Spinal cord (tissue), 10 donors: Measurements from ENCODE around the gene PRAMEF13. TPM values are rescaled to one million over a fixed set of nuclear protein-coding genes. Genes with fewer than 3 reads are reported as not detected.
"Not testable (repeated sequence)": the region's sequence is repeated elsewhere in the genome, so short reads cannot be mapped to it uniquely, and the experiment has no call there.

Source experiments
- DNase-seq, 6 donors: peaks; one replicate each; pipeline versions ENCODE4 v3.0.0 to v3.0.0-alpha.2; 2013 to 2015; ENCODE audit warnings: low spot score in 6 of 6, low read depth in 4 of 6
- H3K27ac ChIP-seq: one replicate; pipeline ENCODE4 v1.5.1; 2013; ENCODE audit warnings: low read depth, low read length, control low read depth
- H3K27me3 ChIP-seq: one replicate; pipeline ENCODE4 v1.6.1; 2013; ENCODE audit warnings: low read length; ENCODE audit not compliant: control insufficient read depth, insufficient read depth
- H3K36me3 ChIP-seq: one replicate; pipeline ENCODE4 v1.6.1; 2013; ENCODE audit warnings: low read length; ENCODE audit not compliant: control insufficient read depth, insufficient read depth
- H3K4me1 ChIP-seq: one replicate; pipeline ENCODE4 v1.6.1; 2013; ENCODE audit warnings: low read length; ENCODE audit not compliant: control insufficient read depth, insufficient read depth
- H3K4me3 ChIP-seq: one replicate; pipeline ENCODE4 v1.5.1; 2013; ENCODE audit warnings: low read depth, low read length, control low read depth
- H3K9me3 ChIP-seq: one replicate; pipeline ENCODE4 v1.6.1; 2013; ENCODE audit warnings: low read length; ENCODE audit not compliant: control insufficient read depth, insufficient read depth
- WGBS: methylation state at CpG from one replicate; pipeline ENCODE4 v1.1.5; 2013; ENCODE audit warnings: missing lambda C conversion rate; ENCODE audit not compliant: insufficient coverage; 5-methylcytosine and 5-hydroxymethylcytosine counted together
- long read RNA-seq, 4 donors: transcript quantifications; one replicate each; lab custom pipeline, GENCODE V29; 2026
- polyA plus RNA-seq, 2 donors: library from polyadenylated mRNA; unstranded; fragments of 120-200 nt; gene quantifications; one replicate each; pipeline ENCODE4 v1.2.1, GENCODE V29; 2013; ENCODE audit not compliant: insufficient read length in 2 of 2
- total RNA-seq, 2 donors: library from RNA; depleted of rRNA in 1 of 2; stranded (reverse); fragments of 120-200 nt in 1 of 2; fragments of >200 nt in 1 of 2; gene quantifications; one replicate each; pipeline versions ENCODE4 v1.2.3 to v1.2.4, GENCODE V29; 2013 to 2014
- donor health status: healthy.

Gene PRAMEF13, protein sequence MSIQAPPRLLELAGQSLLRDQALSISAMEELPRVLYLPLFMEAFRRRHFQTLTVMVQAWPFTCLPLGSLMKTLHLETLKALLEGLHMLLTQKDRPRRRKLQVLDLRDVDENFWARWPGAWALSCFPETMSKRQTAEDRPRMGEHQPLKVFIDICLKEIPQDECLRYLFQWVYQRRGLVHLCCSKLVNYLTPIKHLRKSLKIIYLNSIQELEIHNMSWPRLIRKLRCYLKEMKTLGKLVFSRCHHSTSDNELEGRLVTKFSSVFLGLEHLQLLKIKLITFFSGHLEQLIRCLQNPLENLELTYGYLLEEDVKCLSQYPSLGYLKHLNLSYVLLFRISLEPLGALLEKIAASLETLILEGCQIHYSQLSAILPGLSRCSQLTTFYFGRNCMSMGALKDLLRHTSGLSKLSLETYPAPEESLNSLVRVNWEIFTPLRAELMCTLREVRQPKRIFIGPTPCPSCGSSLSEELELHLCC
- not detected for total RNA-seq
- polyA plus RNA-seq = not detected
- long read RNA-seq, donor 1 = 0 reads
- long read RNA-seq, donor 2 = 0 reads
- long read RNA-seq, donor 3 = 0 reads
- long read RNA-seq, donor 4 = 0 reads

DNA sequence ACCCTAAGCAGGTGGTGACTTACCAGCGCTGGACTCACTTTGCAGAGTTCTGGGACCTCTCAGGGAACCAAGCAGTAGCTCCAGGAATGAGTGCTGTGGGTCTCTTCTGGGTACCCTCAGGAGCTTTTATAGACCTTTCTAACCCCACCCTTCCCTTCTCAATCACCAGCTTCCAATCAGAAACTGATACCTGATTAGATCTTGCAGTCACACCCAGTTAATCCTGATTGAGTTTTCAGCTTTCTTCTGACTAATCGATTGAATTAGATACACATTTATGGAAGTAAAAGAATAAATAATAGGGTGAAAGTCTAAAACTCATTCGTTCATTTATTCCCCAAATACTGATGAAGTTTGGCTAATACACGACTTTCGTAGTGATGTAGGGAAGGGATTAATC is at the start of gene PRAMEF13:
Gene PRAMEF13 (minus strand): TSS at position 101 of the 400 bp plus-strand sequence. CDS start 1,820 bp downstream, outside the sequence.
- not testable (repeated sequence) for H3K27me3 ChIP-seq, H3K36me3 ChIP-seq, H3K27ac ChIP-seq, DNase-seq, H3K4me1 ChIP-seq, H3K9me3 ChIP-seq, H3K4me3 ChIP-seq
- no CpG with 5 or more reads among the region's 5 CpGs for WGBS

DNA sequence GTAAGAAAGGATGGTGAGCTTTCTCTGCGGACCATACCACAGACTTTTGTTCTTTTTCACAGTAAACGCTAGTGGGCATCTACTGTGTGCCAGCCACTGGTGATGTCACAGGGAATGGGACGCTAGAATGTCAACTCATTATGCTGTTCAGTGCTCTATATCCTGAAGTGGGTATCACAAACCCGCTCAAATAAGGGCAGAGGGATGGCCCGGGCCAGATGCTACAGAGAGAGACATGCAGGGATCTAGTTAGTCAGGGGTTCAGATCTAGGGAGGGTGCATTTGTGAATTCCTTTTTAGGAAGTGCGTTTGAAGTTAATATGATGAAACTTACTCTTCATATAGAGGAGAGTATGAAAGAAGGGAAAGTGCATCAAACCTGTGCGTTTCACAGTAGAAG is 45.9 kb upstream of the PRAMEF13 start:
- not testable (repeated sequence) for DNase-seq, H3K9me3 ChIP-seq, H3K4me1 ChIP-seq, H3K27ac ChIP-seq, H3K36me3 ChIP-seq, H3K27me3 ChIP-seq, H3K4me3 ChIP-seq
- WGBS = 95% methylated on average over 3 of the region's 7 CpGs

DNA sequence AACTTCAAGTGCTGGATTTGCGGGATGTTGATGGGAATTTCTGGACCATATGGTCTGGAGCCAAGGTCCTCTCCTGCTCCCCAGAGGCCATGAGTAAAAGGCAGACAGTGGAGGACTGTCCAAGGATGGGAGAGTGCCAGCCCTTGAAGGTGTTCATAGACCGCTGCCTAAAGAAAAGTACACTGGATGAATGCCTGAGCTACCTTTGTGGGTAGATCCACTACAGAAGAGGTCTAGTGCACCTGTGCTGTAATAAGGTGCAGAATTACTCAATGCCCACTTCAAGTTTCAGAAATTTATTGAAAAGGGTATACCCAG is 45.3 kb upstream of the PRAMEF13 start:
- H3K27me3 ChIP-seq, H3K27ac ChIP-seq, H3K9me3 ChIP-seq, H3K4me3 ChIP-seq, H3K36me3 ChIP-seq, H3K4me1 ChIP-seq, DNase-seq: not testable (repeated sequence)
- 79% methylated on average over 2 of the region's 2 CpGs for WGBS

DNA sequence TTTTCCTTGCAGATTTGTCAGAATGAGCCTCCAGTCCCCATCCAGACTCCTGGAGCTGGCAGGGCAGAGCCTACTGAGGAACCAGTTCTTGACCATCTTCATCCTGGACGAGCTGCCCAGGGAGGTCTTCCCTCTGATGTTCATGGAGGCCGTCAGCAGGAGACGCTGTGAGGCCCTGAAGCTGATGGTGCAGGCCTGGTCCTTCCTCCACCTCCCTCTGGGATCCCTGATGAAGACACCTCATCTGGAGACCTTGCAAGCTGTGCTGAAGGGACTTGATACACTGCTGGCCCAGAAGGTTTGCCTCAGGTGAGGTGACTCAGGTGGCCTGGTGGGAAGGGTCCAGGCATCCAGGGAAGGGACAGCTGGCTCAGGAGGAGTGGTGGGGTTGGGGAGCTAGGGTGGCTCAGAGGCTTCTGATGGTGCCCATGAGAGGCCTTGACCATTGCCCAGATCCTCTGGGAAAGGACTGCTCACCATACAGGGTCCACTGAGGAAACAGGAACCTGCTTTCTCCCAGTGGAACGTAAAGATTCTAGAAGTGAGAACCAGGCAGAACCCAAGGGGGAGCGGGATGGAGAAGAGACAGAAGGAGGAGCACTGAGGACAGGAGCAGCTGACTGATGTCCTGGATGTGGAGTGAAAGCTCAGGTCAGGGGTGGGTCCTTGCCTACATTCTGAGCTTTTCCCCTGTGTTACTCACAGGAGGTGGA is 44.8 kb upstream of the PRAMEF13 start:
- H3K4me1 ChIP-seq, H3K9me3 ChIP-seq, H3K27me3 ChIP-seq: not testable (repeated sequence)

DNA sequence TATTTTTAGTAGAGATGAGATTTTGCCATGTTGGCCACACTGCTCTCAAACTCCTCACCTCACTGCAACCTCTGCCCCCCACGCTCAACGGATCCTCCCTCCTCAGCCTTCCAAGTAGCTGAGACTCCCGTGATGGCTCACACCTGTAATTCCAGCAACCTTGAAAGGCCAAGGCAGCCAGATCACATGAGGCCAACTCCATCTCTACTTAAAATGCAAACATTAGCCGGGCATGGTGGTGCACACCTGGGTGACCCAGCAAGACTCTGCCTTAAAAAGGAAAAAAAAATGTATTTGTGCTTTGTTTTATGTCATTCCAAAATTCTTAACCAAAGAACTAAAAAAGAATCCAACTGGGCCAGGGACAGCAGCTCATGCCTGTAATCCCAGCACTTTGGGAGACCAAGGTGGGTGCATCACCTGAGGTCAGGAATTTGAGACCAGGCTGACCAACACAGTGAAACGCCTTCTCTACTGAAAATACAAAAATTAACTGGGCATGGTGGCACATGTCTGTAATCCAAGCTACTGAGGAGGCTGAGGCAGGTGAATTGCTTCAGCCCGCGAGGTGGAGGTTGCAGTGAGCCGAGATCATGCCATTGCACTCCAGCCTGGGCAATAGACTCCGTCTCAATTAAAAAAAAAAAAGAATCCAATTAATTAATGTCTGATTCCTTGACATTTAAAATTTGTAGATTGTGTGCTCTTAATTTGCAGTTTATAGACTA is 42.5 kb upstream of the PRAMEF13 start:
- H3K36me3 ChIP-seq = not testable (repeated sequence)

More for the DNA sequence above, 44.8 kb upstream of the PRAMEF13 start:
- H3K4me3 ChIP-seq, H3K27ac ChIP-seq, H3K36me3 ChIP-seq, DNase-seq: not testable (repeated sequence)
- WGBS = 71% methylated on average over 5 of the region's 5 CpGs

DNA sequence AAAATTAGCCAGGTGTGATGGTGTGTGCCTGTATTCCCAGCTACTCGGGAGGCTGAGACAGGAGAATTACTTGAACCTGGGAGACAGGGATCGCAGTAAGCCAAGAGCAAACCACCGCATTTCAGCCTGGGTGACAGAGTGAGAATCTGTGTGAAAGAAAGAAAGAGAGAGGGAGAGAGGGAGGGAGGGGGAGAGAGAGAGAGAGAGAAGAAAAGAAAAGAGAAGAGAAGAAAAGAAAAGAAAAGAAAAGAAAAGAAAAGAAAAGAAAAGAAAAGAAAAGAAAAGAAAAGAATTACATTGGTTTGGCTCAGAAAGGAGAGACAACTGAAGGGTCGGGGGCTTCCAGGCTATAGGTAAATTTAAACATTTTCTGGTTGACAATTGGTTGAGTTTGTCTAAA is 38.4 kb upstream of the PRAMEF13 start:
- WGBS = 78% methylated on average over 4 of the region's 4 CpGs
- H3K4me1 ChIP-seq = not testable (repeated sequence)

More for the DNA sequence above, 42.5 kb upstream of the PRAMEF13 start:
- not testable (repeated sequence) for H3K4me3 ChIP-seq, H3K27me3 ChIP-seq, H3K4me1 ChIP-seq, DNase-seq, H3K9me3 ChIP-seq, H3K27ac ChIP-seq
- 85% methylated on average over 4 of the region's 9 CpGs for WGBS

DNA sequence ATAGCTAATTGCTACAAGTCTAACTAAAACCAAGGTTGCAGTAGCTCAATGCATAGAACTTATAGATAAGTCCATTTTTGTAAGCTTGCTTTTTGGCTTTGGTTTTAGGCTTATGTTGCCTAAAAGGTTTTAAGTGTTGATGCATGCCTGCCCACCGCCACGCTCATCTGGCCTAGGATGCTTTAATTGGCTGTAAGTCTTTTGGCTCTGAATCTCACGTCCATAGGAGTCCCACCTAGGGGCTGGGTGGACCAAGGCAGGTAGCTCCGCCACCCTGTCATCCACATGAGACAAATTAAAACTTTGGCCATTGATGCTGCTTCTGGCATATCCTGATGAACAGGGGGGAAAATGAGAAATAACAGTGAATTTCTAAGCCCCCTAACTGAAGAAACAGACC is 36.4 kb upstream of the PRAMEF13 start:
- not testable (repeated sequence) for H3K4me1 ChIP-seq, H3K4me3 ChIP-seq, H3K9me3 ChIP-seq, DNase-seq, H3K36me3 ChIP-seq, H3K27me3 ChIP-seq, H3K27ac ChIP-seq
- WGBS = 90% methylated on average over 3 of the region's 4 CpGs

More for the DNA sequence above, 38.4 kb upstream of the PRAMEF13 start:
- not testable (repeated sequence) for H3K4me3 ChIP-seq, H3K9me3 ChIP-seq, H3K27ac ChIP-seq, DNase-seq, H3K27me3 ChIP-seq, H3K36me3 ChIP-seq

DNA sequence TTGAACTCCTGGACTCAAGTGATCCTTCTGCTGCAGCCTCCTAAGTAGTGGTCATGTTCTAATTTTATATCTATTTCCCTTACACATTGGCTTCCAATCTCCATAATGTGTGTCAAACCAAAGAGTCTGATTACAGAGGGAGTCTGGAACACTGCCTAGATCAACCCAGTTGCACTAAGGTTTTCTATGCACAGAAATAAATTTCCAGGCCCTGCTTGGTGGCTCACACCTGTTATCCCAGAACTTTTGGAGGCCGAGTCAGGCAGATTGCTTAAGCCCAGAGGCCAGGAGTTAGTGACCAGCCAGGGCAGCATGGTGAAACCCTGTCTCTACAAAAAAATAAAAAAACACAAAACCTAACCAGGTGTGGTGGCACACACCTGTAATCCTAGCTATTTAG is 32.8 kb upstream of the PRAMEF13 start:
- not testable (repeated sequence) for H3K9me3 ChIP-seq, H3K4me1 ChIP-seq, DNase-seq, H3K27ac ChIP-seq, H3K36me3 ChIP-seq, H3K27me3 ChIP-seq, H3K4me3 ChIP-seq
- WGBS = 75% methylated on average over 1 of the region's 1 CpG

DNA sequence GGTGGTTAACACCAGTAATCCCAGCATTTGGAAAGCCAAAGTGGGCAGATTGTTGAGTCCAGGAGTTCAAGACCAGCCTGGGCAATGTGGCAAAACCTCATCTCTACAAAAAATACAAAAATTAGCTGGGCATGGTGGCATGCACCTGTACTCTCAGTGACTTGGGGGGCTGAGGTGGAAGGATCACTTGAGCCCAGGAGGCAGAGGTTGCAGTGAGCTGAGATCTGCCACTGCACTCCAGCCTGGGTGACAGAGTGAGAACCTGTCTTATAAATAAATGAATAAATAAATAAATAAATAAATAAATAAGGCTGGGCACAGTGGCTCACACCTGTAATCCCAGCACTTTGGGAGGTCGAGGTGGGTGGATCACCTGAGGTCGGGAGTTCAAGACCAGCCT is 30.8 kb upstream of the PRAMEF13 start:
- H3K4me3 ChIP-seq, H3K27ac ChIP-seq, H3K9me3 ChIP-seq, H3K27me3 ChIP-seq, H3K36me3 ChIP-seq, H3K4me1 ChIP-seq, DNase-seq: not testable (repeated sequence)
- no CpG with 5 or more reads among the region's 2 CpGs for WGBS
